Esophagus (tissue), 2 donors: ENCODE measurements around the gene HOMER2. TPM values are rescaled to one million over a fixed set of nuclear protein-coding genes. Genes with fewer than 3 reads are reported as not detected.
"Not testable (repeated sequence)": the region's sequence is repeated elsewhere in the genome, so short reads cannot be mapped to it uniquely, and the experiment has no call there.

Experiments
- H3K27ac ChIP-seq, 2 donors: one replicate each; pipeline ENCODE4 v1.5.1; 2013; ENCODE audit warnings: low read depth in 2 of 2, mild to moderate bottlenecking in 2 of 2, inconsistent platforms in 1 of 2, low read length in 1 of 2, moderate library complexity in 1 of 2
- H3K27me3 ChIP-seq, 2 donors: one replicate each; pipeline ENCODE4 v1.6.1; 2013; ENCODE audit warnings: low read length in 2 of 2, control low read depth in 1 of 2, mild to moderate bottlenecking in 1 of 2; ENCODE audit not compliant: insufficient read depth in 2 of 2, control insufficient read depth in 1 of 2
- H3K36me3 ChIP-seq, 2 donors: one replicate each; pipeline ENCODE4 v1.6.1; 2013; ENCODE audit warnings: low read length in 1 of 2; ENCODE audit not compliant: control insufficient read depth in 2 of 2, insufficient read depth in 2 of 2
- H3K4me1 ChIP-seq, 2 donors: one replicate each; pipeline ENCODE4 v1.6.1; 2013; ENCODE audit warnings: low read length in 1 of 2; ENCODE audit not compliant: control insufficient read depth in 2 of 2, insufficient read depth in 2 of 2
- H3K4me3 ChIP-seq, 2 donors: one replicate each; pipeline ENCODE4 v1.5.1; 2013; ENCODE audit warnings: low read length in 2 of 2, mild to moderate bottlenecking in 2 of 2, low read depth in 1 of 2, moderate library complexity in 1 of 2
- H3K9me3 ChIP-seq, 2 donors: one replicate each; pipeline ENCODE4 v1.6.1; 2013; ENCODE audit warnings: mild to moderate bottlenecking in 2 of 2, low read depth in 1 of 2, low read length in 1 of 2, moderate library complexity in 1 of 2; ENCODE audit not compliant: control insufficient read depth in 2 of 2, insufficient read depth in 1 of 2
- WGBS, 2 donors: extraction: QIAGEN DNeasy Blood & Tissue Kit; methylation state at CpG; one replicate each; pipeline ENCODE4 v1.1.7; 2013; 5-methylcytosine and 5-hydroxymethylcytosine counted together
- polyA plus RNA-seq, 2 donors: library from polyadenylated mRNA; stranded (reverse); fragments of 200-250 nt; gene quantifications; one replicate each; pipeline ENCODE4 v1.2.3, GENCODE V29; 2013
- donor health status: healthy with polysubstance abuse.
- donor health status: Bipolar disorder and iron deficiency.

Gene HOMER2
- polyA plus RNA-seq, 2 donors, result 13.8 to 23.0 TPM

DNA sequence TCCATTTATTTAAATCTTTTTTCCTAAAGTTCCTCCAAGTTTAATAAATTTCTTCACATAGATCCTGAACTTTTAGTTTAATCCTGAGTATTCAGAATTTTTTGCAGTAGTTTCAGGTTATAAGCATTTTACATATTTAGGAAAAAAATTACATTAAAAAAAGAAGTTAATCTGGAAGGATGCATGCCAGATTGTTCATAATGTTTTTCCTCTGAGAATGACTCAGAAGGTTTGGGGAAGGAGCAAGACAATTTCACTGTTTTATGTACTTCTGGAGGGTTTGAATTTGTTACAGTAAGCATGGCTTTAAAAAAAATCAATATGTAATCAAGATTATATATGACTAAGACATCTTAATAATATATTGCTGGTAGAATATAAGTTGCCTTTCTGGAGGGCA is 130.7 kb downstream of the HOMER2 start:
- not testable (repeated sequence) for H3K27me3 ChIP-seq, H3K4me3 ChIP-seq, H3K9me3 ChIP-seq, H3K27ac ChIP-seq, H3K4me1 ChIP-seq
- H3K36me3 ChIP-seq, result peaks cover 4 to 11% of the 10 kb centered on the region in 2 donors

DNA sequence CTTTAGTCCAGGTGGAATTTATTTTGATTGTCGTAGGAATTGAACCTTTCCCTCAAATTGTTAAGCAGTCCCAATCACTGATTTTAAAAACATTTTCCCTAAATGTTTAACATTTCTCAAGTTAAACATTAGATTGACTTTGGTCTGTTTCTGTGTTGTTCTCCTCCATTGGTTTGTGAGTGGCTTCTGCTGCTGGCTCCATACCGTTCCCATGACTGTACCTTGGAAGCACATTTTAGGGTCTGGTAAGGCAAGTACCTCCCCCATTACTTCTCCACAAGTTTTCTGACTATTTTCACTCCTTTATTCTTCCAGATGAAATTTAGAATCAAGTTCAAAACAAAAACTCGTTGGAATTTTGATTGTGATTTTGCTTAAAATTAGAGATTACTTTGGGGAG is 131.1 kb downstream of the HOMER2 start:
- H3K4me1 ChIP-seq, H3K27me3 ChIP-seq, H3K4me3 ChIP-seq, H3K27ac ChIP-seq, H3K9me3 ChIP-seq: not testable (repeated sequence)
- WGBS, 2 donors, result 79 to 81% methylated on average over 3 of the region's 3 CpGs
- H3K36me3 ChIP-seq, result peaks cover 2 to 10% of the 10 kb centered on the region in 2 donors

DNA sequence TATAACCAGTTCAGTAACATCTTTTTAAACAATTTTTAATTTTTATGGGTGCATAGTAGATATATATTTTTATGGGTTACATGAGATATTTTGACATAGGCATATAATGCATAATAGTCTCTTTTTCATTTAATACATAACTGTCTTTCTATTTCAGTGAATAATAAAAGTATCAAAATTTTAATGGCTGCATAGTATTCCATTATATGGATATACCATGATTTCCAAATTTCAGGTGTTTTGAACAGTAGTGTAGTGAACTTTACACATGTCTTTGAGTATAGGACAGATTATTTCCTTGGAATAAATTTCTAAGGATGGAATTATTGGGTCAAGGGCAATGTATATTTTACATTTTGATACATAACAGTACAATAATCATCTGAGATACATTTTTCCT is 132.4 kb downstream of the HOMER2 start:
- H3K36me3 ChIP-seq, result peaks cover 0 to 8% of the 10 kb centered on the region in 2 donors
- no peak overlapping the region for H3K4me3 ChIP-seq
- no peaks in the 10 kb centered on the region for H3K4me1 ChIP-seq
- H3K27ac ChIP-seq, result no peak overlapping the region
- H3K9me3 ChIP-seq, result no peaks in the 10 kb centered on the region
- no peaks in the 10 kb centered on the region for H3K27me3 ChIP-seq

DNA sequence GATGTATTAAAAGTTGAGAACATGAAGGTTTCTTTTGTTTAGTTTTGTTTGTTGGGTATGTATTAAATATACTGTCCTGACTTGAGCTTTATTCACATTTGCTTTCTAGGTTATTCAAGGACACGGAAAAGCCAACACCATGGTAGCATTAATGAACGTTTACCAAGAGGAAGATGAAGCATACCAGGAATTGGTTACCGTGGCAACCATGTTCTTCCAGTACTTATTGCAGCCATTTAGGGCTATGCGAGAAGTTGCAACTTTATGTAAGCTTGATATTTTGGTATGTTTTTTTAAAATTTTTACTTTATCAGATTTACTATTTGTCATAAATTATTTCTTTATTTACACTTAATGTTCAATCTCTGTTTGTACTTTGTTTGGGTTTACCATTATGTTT is 139.5 kb downstream of the HOMER2 start:
- Histone ChIP-seq H3K4me1 (no peaks in the 10 kb centered on the region), H3K9me3 (no peaks in the 10 kb centered on the region), H3K36me3 (no peaks in the 10 kb centered on the region), H3K27ac (no peak overlapping the region), H3K27me3 (no peaks in the 10 kb centered on the region), H3K4me3 (no peak overlapping the region)
- 86 to 87% methylated on average over 4 of the region's 4 CpGs for WGBS, 2 donors

DNA sequence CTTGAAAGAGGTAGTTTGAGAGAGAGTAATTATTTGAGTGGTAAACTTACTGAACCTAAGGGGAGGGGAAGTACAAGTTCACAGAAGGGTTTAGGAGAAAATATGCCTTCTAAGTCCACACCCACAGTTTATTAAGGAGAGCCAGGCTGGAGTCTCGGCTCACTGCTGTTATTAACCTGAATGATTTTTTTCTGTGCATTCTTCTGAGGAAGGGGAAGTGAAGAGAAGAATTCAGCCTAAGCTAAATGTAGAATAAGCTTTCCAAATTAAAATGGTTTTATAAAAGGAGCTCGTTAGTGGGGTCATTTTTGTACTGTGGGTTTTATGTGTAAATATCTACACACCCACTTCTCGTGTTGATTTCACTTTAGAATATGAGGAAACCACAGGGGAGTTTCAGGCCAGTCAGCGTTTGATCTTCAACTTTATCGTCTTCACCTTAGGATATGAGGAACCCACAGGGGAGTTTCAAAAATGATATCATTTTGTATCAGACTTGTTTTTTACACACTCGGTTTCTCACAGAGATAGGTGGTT is 141.6 kb downstream of the HOMER2 start:
- Histone ChIP-seq H3K9me3 (no peaks in the 10 kb centered on the region), H3K36me3 (no peaks in the 10 kb centered on the region), H3K4me3 (peak overlapping the region; percentile 83 to 96), H3K27ac (peak overlapping the region; percentile 38 to 100), H3K4me1 (no peaks in the 10 kb centered on the region), H3K27me3 (no peaks in the 10 kb centered on the region)
- 1 to 2% methylated on average over 6 of the region's 6 CpGs for WGBS, 2 donors

DNA sequence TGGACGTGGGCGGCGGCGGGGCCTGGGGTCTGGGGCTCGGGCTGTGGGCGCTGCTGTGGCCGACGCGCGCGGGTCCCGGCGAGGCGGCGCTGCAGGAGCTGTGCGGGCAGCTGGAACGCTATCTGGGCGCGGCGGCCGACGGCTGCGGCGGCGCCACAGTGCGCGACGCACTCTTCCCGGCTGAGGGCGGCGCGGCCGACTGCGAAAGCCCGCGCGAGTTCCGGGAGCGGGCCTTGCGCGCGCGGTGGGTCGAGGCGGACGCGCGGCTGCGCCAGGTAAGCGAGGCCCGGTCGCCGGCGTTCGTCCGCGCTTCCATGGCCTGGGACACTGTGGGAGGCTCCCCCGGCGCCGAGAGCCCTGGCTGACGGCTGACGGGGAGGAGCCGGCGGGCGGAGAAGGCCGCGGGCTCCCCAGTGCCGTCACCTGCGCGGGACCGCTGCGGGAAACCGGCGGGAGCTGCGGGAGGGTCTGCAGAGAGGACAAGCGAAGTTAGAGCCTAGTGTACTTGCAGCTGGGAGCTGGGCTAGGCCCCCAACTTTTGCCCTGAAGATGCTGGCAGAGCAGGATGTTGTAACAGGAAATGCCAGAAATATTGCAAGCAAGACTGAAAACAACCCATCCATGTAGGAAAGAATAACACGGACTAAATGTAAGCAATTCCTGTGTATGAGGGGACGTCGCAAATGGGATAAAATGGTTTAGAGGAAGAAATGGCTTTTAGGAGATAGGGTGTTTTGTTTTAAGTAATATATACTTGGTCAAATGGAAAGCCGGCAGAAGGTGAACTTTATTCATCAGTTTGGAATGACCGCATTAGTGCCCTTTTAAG is 142.2 kb downstream of the HOMER2 start:
- no peaks in the 10 kb centered on the region for H3K36me3 ChIP-seq
- H3K27me3 ChIP-seq, result no peaks in the 10 kb centered on the region
- 0% methylated on average over 71 to 81 of the region's 81 CpGs for WGBS, 2 donors
- peak overlapping the region; percentile 83 to 96 for H3K4me3 ChIP-seq
- no peaks in the 10 kb centered on the region for H3K9me3 ChIP-seq
- H3K27ac ChIP-seq, result peak overlapping the region; percentile 100
- no peaks in the 10 kb centered on the region for H3K4me1 ChIP-seq

DNA sequence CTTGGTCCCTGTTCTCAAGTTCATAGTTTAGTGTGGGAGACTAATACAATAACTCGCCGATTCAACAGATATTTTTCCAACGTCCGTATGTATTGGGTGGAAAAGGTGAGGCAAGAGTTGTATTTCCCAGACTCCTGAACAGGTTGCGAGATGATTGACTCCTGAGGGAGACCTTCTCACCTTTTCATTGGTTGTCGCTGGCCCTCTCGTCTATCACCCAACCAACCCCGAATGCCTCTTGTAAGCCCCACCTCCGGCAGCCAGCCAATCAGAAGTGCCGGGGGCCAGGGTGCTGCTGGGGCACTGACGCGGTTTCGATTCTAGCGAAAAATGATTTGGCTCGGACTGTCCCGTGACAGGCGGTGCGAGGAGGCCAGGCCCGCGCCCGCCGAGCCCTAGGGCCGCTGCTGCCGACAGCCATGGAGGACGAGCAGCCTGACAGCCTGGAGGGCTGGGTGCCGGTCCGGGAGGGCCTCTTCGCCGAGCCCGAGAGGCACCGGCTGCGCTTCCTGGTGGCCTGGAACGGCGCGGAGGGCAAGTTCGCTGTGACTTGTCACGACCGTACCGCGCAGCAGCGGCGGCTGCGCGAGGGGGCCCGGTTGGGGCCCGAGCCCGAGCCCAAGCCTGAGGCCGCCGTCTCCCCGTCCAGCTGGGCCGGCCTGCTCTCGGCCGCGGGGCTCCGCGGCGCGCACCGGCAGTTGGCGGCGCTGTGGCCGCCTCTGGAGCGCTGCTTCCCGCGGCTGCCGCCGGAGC is 143.0 kb downstream of the HOMER2 start, which contains the start of gene WHAMM:
Gene WHAMM (plus strand): TSS at position 321 of the 753 bp plus-strand sequence. CDS start 99 bp downstream, at position 420.
- WGBS, 2 donors, result 0% methylated on average over 64 to 67 of the region's 67 CpGs
- Histone ChIP-seq H3K36me3 (no peaks in the 10 kb centered on the region), H3K9me3 (no peaks in the 10 kb centered on the region), H3K4me3 (peak within 1 kb of the TSS; percentile 83 to 96), H3K27ac (peak within 1 kb of the TSS; percentile 100), H3K4me1 (no peaks in the 10 kb centered on the region), H3K27me3 (no peaks in the 10 kb centered on the region)

DNA sequence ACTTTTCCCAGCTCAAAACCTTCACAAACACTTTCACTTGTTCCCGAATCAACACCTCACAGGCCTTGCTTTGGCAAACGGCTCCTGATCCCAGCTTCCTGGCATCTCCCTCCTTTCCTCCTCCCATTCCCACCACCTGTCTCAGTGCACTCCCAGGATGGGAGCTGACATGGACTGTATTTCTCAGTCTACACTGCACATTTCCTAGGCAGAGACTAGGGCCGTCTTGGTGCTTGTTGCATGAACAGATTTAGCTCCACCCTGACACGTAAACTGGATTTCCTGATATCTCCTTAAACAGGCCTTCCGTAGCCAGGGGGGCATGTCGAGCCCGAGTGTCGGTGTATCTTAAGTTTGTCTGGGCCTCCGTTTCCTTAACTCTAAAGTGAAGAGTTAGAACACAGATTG is 143.9 kb downstream of the HOMER2 start:
- peak overlapping the region; percentile 50 to 58 for H3K27ac ChIP-seq
- H3K36me3 ChIP-seq, result no peaks in the 10 kb centered on the region
- H3K4me3 ChIP-seq, result peak overlapping the region in 1 of 2 donors; percentile 83
- H3K4me1 ChIP-seq, result no peaks in the 10 kb centered on the region
- 68 to 69% methylated on average over 9 of the region's 9 CpGs for WGBS, 2 donors
- H3K27me3 ChIP-seq, result no peaks in the 10 kb centered on the region
- H3K9me3 ChIP-seq, result no peaks in the 10 kb centered on the region

DNA sequence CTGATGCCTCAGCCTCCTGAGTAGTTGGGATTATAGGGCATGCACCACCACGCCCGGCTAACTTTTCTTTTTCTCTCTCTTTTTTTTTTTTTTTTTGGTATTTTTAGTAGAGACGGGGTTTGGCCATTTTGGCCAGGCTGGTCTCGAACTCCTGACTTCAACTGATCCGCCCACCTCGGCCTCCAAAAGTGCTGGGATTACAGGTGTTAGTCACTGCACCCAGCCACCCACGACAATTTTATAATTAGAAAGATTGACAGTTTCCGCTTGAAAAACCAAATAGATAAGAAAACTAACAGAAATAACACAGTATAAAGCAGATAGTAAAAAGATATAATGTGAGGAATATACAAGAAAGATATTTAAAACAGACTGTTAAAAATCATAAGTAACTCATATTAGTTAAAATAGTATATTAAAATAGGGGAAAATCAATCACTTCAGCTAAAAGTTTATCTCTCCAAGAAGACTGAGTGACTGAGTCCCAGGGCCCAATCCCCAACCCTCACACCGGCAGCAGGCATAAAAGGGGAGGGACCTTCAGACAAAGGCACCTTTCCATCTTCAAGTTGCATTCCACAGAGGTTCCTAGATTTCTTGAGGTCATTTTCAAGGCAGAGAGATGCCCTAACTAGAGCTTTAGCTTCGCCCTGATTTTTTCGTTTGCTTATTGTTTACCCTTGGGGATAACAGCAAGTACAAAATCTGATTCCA is 144.4 kb downstream of the HOMER2 start:
- Histone ChIP-seq H3K4me1 (no peaks in the 10 kb centered on the region), H3K9me3 (no peaks in the 10 kb centered on the region), H3K4me3 (peak overlapping the region in 1 of 2 donors; percentile 83), H3K27me3 (no peaks in the 10 kb centered on the region), H3K36me3 (no peaks in the 10 kb centered on the region), H3K27ac (peak overlapping the region; percentile 14 to 58)
- 73 to 75% methylated on average over 11 of the region's 11 CpGs for WGBS, 2 donors
